Stromal cell of bone marrow (primary cell): Measurements from ENCODE around the gene STOML2.
"Not testable (repeated sequence)": the region's sequence is repeated elsewhere in the genome, so short reads cannot be mapped to it uniquely, and the experiment has no call there.

Experiments used
- DNase-seq: peaks from one replicate; pipeline ENCODE4 v3.0.0-alpha.2; 2012; ENCODE audit warnings: low read depth

Gene STOML2, protein sequence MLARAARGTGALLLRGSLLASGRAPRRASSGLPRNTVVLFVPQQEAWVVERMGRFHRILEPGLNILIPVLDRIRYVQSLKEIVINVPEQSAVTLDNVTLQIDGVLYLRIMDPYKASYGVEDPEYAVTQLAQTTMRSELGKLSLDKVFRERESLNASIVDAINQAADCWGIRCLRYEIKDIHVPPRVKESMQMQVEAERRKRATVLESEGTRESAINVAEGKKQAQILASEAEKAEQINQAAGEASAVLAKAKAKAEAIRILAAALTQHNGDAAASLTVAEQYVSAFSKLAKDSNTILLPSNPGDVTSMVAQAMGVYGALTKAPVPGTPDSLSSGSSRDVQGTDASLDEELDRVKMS

DNA sequence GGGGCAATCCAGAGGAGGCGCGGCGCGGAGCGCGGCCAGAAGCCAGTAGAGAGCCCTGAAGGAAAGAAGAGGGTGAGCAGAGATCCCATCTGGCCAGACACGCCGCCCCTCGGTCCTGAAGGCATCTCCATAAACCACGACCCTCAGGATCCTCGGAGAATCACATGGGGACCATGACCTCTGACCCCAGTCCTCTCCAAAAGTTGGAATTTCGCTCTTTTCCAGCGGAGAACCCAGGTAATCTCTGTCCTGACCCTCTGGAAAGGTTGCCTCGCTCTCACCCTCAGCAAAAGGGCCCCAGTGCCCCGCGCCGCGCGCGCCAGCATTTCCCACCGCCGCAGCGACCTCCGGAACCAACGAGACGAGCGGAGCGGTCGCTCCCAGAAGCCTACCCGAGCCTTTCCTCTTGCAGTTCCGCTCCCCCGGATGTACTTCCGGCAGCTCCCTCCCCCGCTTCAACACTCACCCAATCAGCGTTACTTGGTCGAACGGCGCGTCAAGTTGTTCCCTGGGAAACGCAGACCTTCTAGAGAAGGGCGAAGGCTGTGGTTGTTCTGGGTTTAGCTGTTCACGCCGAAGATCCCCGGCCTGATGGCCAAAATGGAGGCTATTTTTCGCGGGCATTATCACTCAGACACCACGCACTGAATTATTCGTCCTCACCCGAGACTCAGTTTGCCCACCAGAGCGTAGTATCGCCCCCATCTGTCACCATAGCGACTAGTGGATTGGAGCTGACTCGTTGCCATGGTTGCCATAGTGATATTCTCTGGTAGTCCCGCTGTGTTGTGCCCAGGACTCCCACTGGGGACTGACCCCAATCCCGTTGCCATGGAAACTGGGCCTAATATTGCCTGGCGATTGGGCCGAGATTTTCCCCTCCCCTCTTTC, at the start of gene STOML2:
Gene STOML2 (minus strand): TSS at position 363 of the 891 bp plus-strand sequence. CDS start 37 bp downstream, at position 326.
- DNase-seq, result peak; percentile 96

DNA sequence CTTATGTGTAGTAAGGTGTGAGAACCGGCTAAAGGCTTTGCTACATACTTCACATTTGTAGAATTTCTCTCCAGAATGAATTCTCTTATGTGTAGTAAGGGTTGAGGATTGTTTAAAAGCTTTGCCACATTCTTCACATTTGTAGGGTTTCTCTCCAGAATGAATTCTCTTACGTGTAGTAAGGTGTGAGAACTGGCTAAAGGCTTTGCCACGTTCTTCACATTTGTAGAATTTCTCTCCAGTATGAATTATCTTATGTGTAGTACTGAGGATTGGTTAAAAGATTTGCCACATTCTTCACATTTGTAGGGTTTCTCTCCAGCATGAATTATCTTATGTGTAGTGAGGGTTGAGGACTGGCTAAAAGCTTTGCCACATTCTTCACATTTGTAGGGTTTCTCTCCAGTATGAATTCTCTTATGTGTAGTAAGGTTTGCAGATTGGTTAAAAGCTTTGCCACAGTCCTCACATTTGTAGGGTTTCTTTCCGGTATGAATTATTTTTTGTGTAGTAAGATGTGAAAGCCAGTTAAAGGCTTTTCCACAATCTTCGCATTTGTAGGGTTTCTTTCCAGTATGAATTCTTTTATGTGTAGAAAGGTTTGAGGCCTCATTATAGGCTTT, 45.1 kb upstream of the STOML2 start:
- not testable (repeated sequence) for DNase-seq

DNA sequence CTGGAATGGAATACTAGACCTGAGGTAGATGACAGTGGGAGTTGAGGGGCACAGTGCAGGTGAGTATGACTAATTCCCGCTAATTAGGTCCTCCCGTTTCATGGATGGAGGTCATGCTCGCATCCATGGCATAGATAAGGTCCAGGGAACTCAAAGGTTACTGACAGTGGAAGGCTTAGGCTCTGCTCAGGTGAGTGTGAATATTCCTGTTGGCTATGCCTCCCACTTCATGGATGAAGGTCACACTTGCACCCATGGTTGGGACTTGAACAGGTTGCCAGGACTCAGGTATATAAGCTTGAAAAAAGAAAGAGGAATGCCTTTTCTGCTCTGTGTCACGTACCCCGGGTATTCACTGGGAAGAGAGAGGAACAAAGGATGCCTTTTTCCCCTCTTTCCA, 39.1 kb upstream of the STOML2 start:
- DNase-seq, result no peak

DNA sequence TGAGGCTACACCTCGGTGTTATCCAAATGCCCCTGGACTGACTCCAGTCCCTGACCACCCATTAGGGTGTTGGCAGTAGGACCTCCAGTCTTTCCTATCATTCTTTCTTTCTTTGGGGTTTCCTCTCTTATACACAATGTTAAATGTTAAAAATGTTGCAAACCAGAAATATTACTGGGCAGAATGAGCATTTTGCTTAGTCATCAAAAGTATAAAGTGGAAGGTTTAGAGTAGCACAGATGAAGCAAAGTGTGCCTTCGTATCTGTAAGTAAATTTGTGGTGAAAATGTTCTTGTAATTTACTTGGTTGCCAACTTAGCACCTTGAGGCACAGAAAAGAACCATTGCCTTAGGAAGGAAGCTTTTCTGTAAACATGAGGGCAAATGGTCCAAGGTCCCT, 37.2 kb upstream of the STOML2 start:
- DNase-seq, result no peak

DNA sequence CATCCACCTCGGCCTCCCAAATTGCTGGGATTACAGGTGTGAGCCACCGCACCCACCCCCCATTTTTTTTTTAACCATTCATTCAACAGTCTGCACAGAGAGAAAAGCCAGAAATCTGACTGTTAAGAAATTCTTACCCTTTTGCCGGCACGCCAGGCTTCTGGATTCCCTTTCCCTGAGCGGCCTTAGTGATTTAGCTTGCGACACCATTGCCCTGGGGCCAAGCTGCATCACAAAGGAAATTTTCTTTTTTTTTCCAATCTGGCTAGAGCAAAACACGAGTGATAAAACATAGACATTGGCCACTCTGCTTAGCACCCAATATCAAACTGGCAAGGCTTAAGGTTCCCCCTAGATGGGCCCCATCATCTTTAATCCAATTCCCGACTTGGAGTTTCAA, 33.9 kb upstream of the STOML2 start:
- no peak for DNase-seq

DNA sequence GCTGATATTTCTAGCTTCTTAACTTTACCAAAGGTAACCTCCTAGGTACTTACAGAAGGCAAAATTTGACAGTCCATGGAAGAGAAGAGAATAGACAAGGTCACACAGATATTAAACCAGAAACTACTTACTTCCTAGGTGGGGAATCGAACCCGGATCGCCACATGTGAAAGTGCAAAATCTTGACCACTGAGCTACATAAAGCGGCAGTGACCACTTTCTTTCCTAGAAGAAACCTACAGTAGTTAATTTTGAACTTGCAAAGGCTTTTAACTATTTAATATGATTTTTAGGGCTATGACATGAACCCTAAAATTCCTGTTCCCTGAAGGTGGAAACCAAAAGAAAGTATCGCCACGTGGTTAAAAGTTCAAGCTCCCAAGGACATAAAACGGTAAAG, 33.1 kb upstream of the STOML2 start:
- no peak for DNase-seq

DNA sequence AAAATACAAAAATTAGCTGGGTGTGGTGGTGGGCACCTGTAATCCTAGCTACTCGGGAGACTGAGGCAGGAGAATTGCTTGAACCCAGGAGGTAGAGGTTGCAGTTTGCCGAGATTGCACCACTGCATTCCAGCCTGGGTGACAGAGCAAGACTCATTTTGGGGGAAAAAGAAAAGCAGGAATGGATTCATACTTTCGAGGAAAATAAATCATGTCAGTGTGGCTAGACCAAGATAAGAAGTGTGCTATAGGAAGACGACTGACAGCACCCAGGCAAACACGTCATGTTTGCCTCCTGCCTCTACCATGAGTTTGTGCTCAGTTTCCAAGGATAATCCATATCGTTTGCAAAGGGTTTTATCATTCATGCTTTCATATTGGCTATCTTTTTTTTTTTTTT, 32.0 kb upstream of the STOML2 start:
- DNase-seq, result no peak

DNA sequence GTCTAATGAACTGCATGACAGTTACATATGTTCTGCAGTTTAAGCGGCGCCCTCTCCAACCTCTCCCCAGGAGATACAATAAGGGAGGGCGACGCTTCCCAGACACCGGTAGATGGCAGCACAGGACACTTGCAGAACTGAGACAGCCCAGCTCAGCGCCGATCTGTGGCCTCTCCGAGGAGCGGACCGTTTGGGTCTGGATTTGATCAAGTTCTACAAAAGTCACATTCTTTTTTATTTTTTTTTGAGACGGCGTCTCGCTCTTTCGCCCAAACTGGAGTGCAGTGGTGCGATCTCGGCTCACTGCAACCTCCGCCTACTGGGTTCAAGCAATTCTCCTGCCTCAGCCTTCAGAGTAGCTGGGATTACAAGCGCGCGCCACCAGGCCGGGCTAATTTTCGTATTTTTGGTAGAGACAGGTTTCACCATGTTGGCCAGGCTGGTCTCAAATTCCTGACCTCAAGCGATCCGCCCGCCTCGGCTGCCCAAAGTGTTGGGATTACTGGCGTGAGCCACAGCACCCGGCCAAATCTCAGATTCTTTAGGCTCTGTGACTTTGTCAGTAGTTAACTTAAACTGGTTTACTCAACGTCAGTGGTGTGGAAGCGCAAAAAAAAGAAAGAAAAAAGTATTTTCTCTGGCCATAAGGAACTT, 14.1 kb upstream of the STOML2 start:
- DNase-seq, result peak; percentile 96

DNA sequence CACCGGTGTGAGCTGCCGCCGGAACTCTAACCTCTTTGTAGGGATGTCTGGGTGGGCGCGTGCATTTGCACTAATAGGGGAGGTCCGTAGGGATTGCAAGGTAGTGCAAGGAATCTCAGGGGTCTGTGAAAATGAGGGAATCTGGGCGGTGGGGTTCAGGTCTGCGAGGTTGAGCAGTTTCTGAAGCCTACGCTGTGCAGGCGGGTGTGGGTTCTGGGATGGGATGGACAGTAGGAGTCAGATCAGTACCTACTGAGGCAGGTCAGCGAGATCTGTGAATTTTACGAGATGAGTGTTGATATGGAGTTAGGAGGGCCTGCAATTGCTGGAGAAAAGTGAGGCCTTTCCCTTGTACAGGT, 13.6 kb upstream of the STOML2 start:
- DNase-seq, result no peak

DNA sequence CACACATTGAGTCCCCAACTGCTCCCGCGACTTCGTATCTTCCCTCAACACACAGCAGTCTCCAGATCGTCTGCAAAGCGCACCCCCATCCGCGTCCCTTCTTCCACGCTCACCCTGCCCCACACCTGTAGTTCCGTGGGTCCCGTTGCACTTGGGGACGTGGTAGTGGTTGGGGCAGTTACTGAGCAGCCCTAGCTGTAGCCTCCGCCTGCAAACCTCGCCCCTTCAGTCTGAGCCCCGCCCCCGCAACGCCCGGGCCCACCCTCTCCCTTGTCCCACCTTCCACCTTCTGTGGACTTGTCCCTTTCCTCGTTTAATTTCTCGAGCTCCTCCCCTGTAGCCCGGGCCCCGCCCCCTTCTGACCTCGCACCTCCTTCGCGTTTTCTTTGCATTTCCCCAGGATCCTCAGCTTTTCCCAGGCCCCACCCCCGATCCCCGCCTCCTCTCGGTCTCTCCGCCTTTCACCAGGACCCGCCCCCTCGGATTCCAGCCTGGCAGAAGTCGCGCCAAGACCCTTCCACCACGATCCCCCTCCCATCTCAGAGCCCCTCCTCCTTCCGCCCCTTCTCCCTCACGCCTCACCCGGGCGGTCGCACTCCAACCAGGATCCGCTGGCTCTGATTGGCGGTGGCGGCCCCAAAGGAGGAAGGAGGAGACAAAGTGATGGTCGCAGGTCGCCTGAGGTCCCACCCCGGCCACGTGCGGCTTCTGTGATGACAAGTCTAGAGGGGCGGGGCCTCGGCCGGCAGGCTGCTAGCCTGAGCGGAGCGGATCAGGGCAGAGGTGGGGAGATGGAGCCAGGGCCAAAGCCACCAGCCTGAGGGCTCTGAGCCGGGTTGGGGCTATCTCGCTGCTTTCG, 13.0 kb upstream of the STOML2 start, which contains the start of gene ATOSB:
Gene ATOSB (minus strand): TSS at position 183 of the 859 bp plus-strand sequence. CDS start 7,588 bp downstream, outside the sequence.
- DNase-seq, result peak; percentile 94

DNA sequence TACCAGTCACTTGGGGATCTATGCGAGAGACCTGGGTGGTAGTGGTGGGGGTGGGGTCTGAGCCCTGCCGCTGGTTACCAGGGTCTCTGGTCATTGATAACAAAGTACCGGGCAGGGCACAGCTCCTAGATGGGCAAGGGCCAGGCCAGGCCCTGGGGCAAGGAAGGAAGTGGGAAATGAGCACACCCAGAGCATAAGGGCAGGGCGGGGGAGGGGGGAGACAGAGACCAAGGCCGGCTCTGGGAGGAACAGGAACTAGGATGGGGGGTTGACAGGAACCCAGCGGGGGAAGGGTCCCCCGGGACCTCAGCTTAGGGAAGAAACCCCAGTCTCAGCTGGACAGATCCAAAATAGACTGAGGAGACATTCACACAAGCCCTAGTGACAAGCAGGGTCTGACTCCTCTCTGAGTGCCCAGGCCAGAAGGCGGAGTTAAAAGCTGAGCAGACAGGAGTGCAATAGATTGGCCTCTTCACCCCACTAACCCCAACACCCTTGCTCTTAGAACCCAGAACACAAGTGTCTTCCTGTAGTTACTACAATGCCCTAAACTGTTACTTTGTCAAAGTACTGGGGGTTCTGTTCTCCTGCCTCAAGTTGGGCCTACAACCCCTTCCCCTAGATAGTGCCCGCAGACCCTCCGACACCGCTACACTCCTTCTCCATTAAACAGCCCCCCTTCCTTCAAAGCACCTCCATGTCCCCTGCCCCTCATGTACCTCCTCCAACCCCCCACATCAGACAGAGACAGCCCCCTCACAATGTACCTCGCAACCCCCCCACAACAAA, 12.1 kb upstream of the STOML2 start:
- DNase-seq, result peak; percentile 45

DNA sequence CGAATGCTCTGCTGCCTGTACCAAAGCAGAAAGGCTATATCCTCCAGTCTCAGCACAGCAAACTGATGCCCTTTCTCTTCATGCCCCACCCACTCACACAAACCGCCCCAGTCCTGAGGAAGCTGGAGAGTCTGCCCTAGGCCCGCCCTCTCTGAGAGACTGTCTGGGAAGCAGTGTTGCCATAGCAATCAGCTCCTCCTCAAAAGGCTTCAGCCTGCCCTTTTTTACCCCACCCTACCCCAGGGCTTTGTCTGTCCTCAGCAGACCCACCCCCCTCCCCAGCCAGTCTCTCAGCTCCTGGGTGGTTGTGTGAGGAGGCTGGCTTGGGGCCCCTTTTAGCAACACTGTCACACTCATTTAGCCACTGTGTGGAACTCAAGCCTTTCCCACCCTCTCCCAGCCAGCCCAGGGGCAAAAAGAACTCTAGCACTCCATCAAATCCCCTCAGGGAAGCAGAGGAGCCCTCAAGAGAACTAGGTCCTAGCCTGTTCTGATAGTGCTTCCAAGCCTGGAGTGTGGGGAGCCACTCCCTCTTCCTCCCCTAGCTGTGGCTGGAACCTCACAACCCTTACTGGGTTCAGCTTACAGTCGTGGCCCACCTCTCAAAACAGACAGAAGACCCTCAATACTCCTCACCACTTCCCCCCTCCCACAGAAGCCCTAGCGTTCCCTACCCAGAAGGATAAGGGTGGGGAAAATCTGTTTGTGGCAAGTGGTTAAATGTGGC, 11.3 kb upstream of the STOML2 start:
- peak; percentile 98 for DNase-seq

DNA sequence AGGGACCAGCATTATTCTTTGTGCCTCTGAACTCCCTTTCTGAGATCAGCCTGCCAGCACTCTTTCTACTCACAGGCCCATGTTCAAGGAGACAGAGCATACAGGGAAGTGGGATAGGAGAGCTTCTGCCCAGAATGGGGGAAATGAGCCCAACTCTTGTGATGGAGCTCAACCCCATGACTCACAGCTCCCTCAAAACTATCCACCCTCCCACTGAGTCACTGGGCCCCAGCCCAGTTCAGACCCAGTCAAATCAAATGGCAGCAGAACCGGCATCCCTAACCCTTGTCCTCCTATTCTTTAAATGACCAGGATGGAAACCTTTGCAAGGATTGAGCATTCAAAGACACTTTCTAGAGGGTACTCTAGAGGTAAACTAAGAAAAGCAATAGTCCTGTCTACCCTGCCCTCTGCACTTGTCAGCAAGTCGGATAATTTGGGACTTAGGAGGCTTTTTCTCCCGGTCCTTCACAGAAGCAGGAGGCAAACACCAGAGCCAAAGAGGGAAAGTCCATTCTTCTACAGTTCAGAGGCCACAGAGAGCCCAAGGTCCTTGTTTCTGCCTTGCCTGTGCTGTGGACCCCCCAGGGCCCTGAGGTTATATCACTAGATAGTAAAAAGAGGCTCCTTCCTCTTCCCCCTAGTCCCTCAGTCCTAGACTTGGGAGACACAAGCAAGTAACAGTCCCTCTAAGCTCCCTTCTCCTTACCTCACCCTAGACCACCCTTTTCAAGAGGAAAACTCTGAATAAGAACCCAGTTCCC, 9.5 kb upstream of the STOML2 start:
- DNase-seq, result peak; percentile 89

DNA sequence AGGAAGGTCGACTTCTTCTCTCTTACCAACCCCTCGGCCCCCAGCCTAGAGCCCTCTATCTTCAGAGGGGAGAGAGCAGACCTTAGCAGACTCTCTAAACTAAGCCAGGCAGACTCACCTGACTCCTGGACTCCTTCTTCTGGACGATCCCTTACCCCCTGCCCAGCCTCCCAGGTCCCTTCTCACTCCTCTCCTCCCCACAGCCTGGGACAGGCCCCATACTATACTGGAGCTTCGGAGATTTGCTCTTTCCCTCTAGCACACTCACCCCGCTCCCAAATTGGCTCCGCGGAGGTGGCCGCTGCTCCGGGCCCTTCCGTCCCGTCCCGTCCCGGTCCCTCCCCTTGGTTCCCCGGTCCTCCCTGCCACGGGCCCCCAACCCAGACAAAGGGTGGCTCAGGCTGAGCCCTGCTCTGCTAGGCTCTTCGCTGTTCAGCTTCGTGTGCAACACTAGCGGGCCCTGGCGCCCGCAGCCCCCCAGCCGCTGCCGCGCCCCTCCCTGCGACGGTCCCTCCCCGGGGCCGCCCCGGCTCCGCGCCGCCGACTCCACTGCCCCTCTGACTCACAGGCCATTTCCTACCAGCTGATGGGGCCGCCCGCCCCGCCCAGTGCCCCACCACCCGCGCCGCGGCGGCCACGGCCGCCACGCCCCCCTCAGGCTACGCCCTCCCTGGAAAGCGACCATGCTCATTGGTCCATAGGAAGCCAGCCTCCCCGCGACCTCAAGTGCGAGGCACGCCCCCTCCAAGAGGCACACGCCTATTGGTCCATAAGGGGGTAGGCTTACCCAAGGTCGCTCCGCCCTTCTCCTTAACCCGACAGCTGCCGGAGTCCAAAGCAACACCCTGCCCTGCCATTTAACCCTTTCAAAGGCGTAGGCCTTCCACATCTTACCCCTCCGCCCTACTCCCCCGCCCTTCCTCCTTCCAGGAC, 8.3 kb upstream of the STOML2 start:
- DNase-seq, result peak; percentile 99

DNA sequence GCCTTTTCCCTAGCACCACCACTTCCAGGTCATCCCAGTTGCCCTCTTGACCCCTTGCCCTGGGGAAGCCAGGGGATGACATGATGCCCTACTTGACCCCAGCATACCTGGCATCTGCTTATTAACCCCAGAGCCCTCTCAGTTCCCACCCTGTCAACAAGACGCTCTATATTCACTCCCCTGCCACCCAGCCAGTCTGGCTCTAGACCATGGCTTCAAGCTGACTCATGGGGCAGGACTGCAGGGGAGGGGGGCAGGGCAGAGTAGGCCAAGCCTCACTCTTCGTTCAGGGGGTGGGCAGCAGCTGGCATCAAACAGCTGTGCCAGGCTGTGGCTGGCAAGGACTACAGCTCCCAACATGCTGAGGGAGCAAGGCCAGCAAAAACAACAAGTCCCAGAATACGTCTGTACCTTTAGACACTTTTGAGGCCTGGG, 7.4 kb upstream of the STOML2 start:
- DNase-seq, result no peak

DNA sequence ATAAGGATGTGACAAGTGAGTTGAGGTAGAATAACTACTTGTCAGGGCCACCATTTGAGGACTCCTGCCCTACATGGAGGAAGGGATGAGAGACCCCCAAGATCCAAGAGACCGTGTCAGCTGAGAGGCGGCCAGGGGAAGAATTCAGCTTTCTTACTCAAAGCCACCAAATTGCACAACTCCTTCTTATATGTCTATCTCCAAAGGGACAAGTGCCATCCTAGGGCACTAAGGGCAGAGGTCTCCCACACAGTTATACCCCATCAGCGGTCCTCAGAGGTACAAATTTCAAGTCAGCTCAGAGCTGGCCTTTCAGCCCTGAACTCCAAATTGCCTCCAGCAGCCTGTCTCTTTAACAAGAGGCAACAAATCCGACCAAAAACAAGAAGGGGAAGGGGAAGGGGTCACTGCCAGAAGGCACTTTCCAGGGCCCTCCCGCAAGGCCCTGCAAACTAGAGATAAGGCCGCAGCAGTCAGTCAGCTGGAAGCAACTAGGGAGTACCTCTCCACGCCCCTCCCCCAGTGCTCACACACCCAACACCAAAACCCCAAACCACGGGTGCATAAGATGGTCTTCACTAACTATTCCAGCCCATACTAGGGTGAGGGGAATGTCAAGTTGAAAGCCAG, 6.1 kb upstream of the STOML2 start:
- DNase-seq, result no peak

DNA sequence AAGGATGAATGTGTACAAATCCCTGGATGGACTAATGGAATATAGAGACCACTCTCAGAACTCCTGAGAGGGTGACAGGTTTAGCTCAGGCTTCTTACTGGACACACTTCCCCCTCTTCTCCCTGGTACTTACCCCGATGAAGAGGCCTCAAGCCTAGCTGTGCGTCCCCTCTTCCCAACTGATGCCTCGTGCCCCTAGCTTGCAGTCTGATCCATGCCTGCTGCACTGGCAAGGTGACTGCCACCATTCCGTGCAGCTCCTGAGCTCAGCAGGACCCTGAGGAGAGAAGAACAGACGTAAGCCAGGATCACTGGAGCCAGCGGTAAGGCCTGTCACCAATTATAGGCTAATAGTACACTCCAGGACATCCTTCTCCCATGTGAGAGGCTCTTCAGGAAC, 5.5 kb upstream of the STOML2 start:
- no peak for DNase-seq
